ENCODE results near the gene PTS.

DNA sequence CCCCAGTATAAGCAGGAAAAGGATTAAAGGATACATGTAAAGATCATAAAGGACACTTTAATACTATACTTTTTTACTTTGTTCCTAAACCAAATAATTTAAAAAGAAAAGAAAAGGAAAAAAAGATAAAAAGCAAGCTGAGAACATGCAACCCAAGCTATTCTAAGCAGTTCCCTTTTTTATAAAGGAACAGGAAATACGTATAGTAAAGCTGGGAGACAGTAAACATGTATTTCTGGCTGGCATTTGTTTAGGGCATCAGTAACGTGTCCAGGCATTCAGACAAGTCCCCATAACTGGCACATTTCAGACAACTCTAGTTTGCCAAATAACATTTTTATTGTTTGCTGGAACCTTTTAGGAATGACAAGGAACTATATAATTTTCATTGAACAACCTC, 26.0 kb upstream of the PTS start:
- no peak for TF ChIP-seq EZH2phosphoT487 (IDR thresholded peaks at IDR 0.05; ENCODE audit: borderline replicate concordance, low read depth, low read length)
- TF ChIP-seq, protein P1, sequence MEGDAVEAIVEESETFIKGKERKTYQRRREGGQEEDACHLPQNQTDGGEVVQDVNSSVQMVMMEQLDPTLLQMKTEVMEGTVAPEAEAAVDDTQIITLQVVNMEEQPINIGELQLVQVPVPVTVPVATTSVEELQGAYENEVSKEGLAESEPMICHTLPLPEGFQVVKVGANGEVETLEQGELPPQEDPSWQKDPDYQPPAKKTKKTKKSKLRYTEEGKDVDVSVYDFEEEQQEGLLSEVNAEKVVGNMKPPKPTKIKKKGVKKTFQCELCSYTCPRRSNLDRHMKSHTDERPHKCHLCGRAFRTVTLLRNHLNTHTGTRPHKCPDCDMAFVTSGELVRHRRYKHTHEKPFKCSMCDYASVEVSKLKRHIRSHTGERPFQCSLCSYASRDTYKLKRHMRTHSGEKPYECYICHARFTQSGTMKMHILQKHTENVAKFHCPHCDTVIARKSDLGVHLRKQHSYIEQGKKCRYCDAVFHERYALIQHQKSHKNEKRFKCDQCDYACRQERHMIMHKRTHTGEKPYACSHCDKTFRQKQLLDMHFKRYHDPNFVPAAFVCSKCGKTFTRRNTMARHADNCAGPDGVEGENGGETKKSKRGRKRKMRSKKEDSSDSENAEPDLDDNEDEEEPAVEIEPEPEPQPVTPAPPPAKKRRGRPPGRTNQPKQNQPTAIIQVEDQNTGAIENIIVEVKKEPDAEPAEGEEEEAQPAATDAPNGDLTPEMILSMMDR (conservative IDR thresholded peaks at IDR 0.05; ENCODE audit: low read length): no peak

All from OCI-LY7 (cell line).